HAP-1 (cell line): Measurements from ENCODE around the gene APP.

ENCODE experiments used
- DNase-seq, 2 experiments: peaks; one replicate each; pipeline ENCODE4 v3.0.0-alpha.2; 2016 to 2020; ENCODE audit warnings: low spot score in 2 of 2
- H3K27me3 ChIP-seq: fragments of 250-450 bp; sonication (Bioruptor Pico); 2 replicates; pipeline ENCODE4 v1.5.1; 2020; ENCODE audit warnings: low read depth, mild to moderate bottlenecking, moderate library complexity
- H3K36me3 ChIP-seq: fragments of 250-450 bp; sonication (Bioruptor Pico); replicated peaks from 2 replicates; pipeline ENCODE4 v1.5.1; 2020; ENCODE audit warnings: mild to moderate bottlenecking
- H3K4me1 ChIP-seq: fragments of 250-450 bp; sonication (Bioruptor Pico); 2 replicates; pipeline ENCODE4 v1.5.1; 2020; ENCODE audit warnings: mild to moderate bottlenecking
- H3K4me3 ChIP-seq: fragments of 250-450 bp; sonication (Bioruptor Pico); 2 replicates; pipeline ENCODE4 v1.5.1; 2020; ENCODE audit warnings: mild to moderate bottlenecking, moderate library complexity
- H3K9me3 ChIP-seq: fragments of 250-450 bp; sonication (Bioruptor Pico); 2 replicates; pipeline ENCODE4 v1.5.1; 2020; ENCODE audit warnings: mild to moderate bottlenecking, moderate library complexity
- in situ Hi-C: fragments of 300-500 bp; cut with MboI; formaldehyde crosslinking; loops from 3 replicates; pipeline ENCODE4 v1.14.3; 2020; ENCODE audit warnings: low sequenced_read_pairs, inconsistent platforms, mixed read lengths

Gene APP

GRCh38 chr21:25898671-25899070, 271.9 kb downstream of the APP start:
- no peaks in the 10 kb centered on the region for H3K9me3 ChIP-seq
- no peak for DNase-seq
- H3K27me3 ChIP-seq = no peaks in the 10 kb centered on the region
- peaks cover 25% of the 10 kb centered on the region for H3K36me3 ChIP-seq
- H3K4me3 ChIP-seq = no peak overlapping the region
- in situ Hi-C loops = no loop called here
- no peaks in the 10 kb centered on the region; the same call in 1 of the 2 replicates for H3K4me1 ChIP-seq

- Histone ChIP-seq H3K4me3 (no peak overlapping the region), H3K27me3 (no peaks in the 10 kb centered on the region), H3K36me3 (peaks cover 31% of the 10 kb centered on the region), H3K9me3 (no peaks in the 10 kb centered on the region), H3K4me1 (no peaks in the 10 kb centered on the region; the same call in 1 of the 2 replicates)
- in situ Hi-C loops = no loop called here
- DNase-seq = no peak
Measured at GRCh38 chr21:25897383-25897782, 273.2 kb downstream of the APP start.

GRCh38 chr21:25896501-25897056, 274.0 kb downstream of the APP start:
- H3K4me3 ChIP-seq = no peak overlapping the region
- no peaks in the 10 kb centered on the region for H3K27me3 ChIP-seq
- in situ Hi-C loops = no loop called here
- H3K4me1 ChIP-seq = no peaks in the 10 kb centered on the region; the same call in 1 of the 2 replicates
- H3K36me3 ChIP-seq = peaks cover 35% of the 10 kb centered on the region
- H3K9me3 ChIP-seq = no peaks in the 10 kb centered on the region
- DNase-seq = no peak

- in situ Hi-C loops = no loop called here
Measured at GRCh38 chr21:25895565-25896205, 274.9 kb downstream of the APP start.

DNA sequence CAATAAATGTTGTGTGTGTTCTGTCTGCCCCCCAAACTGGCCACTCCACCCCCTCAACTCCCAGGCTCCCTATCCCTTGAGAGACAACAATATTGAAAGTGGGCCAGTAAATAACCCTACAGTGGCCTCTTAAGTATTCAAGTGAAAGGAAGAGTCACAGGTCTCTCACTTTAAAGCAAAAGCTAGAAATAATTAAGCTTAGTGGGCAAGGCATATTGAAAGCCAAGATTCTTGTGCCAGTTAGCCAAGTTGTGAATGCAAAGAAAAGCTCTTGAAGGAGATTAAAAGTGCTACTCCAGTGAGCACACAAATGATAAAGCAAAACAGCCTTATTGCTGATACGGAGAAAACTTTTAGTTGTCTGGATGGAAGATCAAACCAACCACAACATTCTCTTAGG, 277.4 kb downstream of the APP start:
- in situ Hi-C loops = no loop called here

More at GRCh38 chr21:25895565-25896205, 274.9 kb downstream of the APP start:
- DNase-seq = peak; percentile 23 to 54
- Histone ChIP-seq H3K9me3 (no peaks in the 10 kb centered on the region), H3K36me3 (peaks cover 39% of the 10 kb centered on the region), H3K4me1 (no peaks in the 10 kb centered on the region; the same call in 1 of the 2 replicates), H3K4me3 (no peak overlapping the region), H3K27me3 (no peaks in the 10 kb centered on the region)

DNA sequence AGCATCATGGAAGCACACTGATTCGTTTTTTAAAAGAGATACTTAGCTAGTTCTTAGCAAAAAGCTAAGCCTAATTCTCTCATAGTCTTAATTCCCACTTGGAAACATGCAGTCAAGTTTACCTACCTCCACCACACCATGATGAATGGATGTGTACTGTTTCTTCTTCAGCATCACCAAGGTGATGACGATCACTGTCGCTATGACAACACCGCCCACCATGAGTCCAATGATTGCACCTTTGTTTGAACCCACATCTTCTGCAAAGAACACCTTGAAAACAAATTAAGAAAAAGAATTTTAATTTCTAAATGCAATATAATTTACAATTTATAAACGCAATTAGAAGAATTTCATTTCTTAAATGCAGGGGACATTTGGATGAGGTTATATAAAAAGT, 279.0 kb downstream of the APP start:
- H3K27me3 ChIP-seq = no peaks in the 10 kb centered on the region
- no peaks in the 10 kb centered on the region for H3K4me1 ChIP-seq
- no peak for DNase-seq
- in situ Hi-C loops = no loop called here
- peaks cover 46% of the 10 kb centered on the region for H3K36me3 ChIP-seq
- no peaks in the 10 kb centered on the region for H3K9me3 ChIP-seq
- no peak overlapping the region for H3K4me3 ChIP-seq

More for the DNA sequence above, 277.4 kb downstream of the APP start:
- no peaks in the 10 kb centered on the region for H3K4me1 ChIP-seq
- DNase-seq = no peak
- H3K9me3 ChIP-seq = no peaks in the 10 kb centered on the region
- H3K4me3 ChIP-seq = no peak overlapping the region
- peaks cover 46% of the 10 kb centered on the region for H3K36me3 ChIP-seq
- H3K27me3 ChIP-seq = no peaks in the 10 kb centered on the region

DNA sequence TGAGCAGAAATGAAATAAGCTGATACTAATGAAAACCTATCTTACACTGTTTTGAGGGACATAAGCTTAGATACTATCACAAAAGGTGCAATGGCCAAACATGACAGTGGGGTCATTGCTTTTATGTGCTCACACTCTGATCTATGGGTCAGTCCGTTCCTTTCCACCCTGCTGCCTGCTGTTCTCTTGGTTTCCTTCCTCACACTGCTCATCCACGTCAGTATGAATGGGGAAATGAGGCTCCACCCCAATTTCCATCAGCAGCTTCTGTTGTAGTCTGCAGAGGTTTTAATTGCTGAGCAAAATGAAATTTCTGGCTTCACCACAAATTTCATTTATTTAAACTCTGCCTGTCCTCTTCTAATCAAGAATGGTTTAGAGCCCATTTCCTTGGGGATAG, 280.6 kb downstream of the APP start:
- in situ Hi-C loops = no loop called here
- Histone ChIP-seq H3K9me3 (no peaks in the 10 kb centered on the region), H3K27me3 (no peaks in the 10 kb centered on the region), H3K36me3 (peaks cover 46% of the 10 kb centered on the region), H3K4me1 (no peaks in the 10 kb centered on the region), H3K4me3 (no peak overlapping the region)
- no peak for DNase-seq

GRCh38 chr21:25888711-25889110, 281.9 kb downstream of the APP start:
- peaks cover 35% of the 10 kb centered on the region for H3K36me3 ChIP-seq
- no peaks in the 10 kb centered on the region for H3K4me1 ChIP-seq
- no peak for DNase-seq
- H3K27me3 ChIP-seq = no peaks in the 10 kb centered on the region
- no peaks in the 10 kb centered on the region for H3K9me3 ChIP-seq
- in situ Hi-C loops = no loop called here
- H3K4me3 ChIP-seq = no peak overlapping the region

DNA sequence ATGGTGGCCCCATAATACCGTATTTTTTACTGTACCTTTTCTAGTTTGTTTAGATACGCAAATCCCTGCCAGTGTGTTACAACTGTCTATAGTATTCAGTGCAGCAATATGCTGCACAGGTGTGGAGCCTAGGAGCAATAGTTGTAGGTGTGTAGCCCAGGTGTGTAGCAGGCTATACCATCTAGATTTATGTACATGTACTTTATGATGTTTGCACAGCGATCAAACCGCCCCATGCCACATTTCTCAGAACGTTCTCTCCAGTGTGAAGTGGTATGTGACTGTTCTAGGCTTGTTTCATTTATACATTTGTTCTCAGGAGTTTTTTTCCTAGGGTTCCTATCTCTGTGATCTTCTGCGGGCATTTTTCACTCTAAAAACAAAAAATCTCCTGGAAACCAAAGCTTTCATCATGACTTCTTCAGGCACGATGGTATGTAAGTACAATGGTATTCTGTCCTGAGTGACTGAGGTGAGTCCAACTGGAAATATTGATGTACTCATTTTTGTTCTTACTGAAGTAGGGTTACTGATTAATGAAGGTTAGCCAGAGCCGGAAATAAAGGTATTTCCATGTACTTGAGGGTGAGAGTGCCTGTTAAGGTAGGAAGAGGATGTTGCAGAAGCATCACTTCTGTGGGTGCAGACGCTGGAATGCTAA, 282.8 kb downstream of the APP start:
- DNase-seq = no peak
- in situ Hi-C loops = no loop called here
- peaks cover 29% of the 10 kb centered on the region for H3K36me3 ChIP-seq

DNA sequence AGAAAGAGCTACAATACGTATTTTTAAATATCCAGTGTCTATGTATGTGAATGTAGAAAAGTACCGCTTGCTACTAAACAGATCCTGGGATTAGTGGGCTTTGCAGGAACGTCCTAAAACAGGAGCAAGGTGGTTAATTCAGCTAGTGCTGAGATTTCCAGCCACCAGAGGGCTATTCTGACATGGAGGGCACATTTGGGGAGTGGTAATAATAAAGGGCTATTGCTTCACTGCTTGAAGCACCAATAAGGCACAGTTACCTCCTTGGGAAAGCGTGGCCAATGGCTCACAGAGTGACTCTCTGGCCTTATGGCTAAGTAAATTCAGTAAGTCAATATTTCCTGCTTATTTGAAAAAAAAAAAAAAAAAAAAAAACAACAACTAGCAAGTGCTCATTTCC, 283.4 kb downstream of the APP start:
- no peaks in the 10 kb centered on the region for H3K27me3 ChIP-seq
- peaks cover 25% of the 10 kb centered on the region for H3K36me3 ChIP-seq
- H3K9me3 ChIP-seq = no peaks in the 10 kb centered on the region
- in situ Hi-C loops = no loop called here
- H3K4me3 ChIP-seq = no peak overlapping the region
- DNase-seq = no peak
- H3K4me1 ChIP-seq = no peaks in the 10 kb centered on the region

More for the DNA sequence above, 282.8 kb downstream of the APP start:
- Histone ChIP-seq H3K9me3 (no peaks in the 10 kb centered on the region), H3K27me3 (no peaks in the 10 kb centered on the region), H3K4me3 (no peak overlapping the region), H3K4me1 (no peaks in the 10 kb centered on the region)

DNA sequence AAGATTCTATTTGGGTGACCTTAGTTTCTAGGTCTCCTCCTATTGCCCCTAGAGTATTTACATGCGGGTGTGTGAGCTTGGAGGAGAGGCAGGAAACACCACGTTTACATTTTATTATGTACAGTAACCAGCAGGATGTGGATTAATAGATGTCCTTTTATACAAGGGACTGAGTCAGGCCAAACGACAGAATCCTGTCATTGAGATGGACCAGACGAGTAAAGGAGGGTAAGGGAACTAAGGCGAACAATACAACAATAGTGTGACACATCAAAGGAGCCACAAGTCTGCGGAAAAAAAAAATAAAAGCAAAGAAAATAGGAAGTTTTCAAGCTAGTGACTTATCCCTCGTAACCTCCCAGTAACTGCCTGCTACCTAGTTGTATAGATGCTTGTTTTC, 284.7 kb downstream of the APP start:
- H3K36me3 ChIP-seq = peaks cover 35% of the 10 kb centered on the region
- no peak for DNase-seq
- H3K27me3 ChIP-seq = no peaks in the 10 kb centered on the region
- H3K9me3 ChIP-seq = no peaks in the 10 kb centered on the region
- in situ Hi-C loops = no loop called here
- H3K4me1 ChIP-seq = no peaks in the 10 kb centered on the region
- H3K4me3 ChIP-seq = no peak overlapping the region

- no peaks in the 10 kb centered on the region for H3K4me1 ChIP-seq
- no peak overlapping the region for H3K4me3 ChIP-seq
- H3K36me3 ChIP-seq = peaks cover 34% of the 10 kb centered on the region
- H3K9me3 ChIP-seq = no peaks in the 10 kb centered on the region
- in situ Hi-C loops = no loop called here
- no peak for DNase-seq
- H3K27me3 ChIP-seq = no peaks in the 10 kb centered on the region
Measured at GRCh38 chr21:25885405-25885804, 285.2 kb downstream of the APP start.

DNA sequence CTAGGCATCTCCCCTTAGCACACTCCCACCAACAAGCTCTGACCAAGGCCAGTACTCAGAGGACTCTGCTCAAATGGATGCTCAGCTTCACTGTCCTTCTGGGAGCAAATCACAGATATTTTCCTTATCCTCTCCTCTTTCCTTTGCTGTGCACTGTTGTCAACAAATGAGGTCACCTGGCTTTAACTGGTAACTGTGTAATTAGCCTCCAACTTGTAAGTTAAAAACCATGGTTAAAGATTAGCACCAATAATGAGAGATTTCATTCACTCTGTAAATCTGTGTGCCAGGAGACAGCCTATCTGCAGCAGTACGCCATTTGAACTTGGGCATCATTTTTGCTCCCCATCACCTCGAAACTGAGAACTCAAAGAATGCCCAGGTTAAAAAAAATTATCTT, 286.3 kb downstream of the APP start:
- H3K36me3 ChIP-seq = peaks cover 29% of the 10 kb centered on the region
- in situ Hi-C loops = loop anchor here (5.0 kb wide), 1 partner anchor 833 kb away; no protein-coding TSS in a partner anchor

More for the DNA sequence above, 286.3 kb downstream of the APP start:
- H3K9me3 ChIP-seq = no peaks in the 10 kb centered on the region
- no peaks in the 10 kb centered on the region for H3K27me3 ChIP-seq
- H3K4me1 ChIP-seq = no peaks in the 10 kb centered on the region
- DNase-seq = no peak
- H3K4me3 ChIP-seq = no peak overlapping the region
